PC-3 (cell line): Measurements from ENCODE around the gene MT1X.

Source experiments
- CTCF ChIP-seq: fragments of 300-600 bp; sonication (generic); conservative IDR thresholded peaks from 2 replicates; pipeline ENCODE4 v1.5.1; 2017; ENCODE audit warnings: antibody characterized with exemption, low read depth, mild to moderate bottlenecking, low read length
- EZH2 ChIP-seq: fragments of 300-600 bp; sonication (generic); IDR thresholded peaks from one replicate; pipeline ENCODE4 v1.6.1; 2017; ENCODE audit warnings: antibody characterized with exemption, mild to moderate bottlenecking, low read length; ENCODE audit not compliant: unreplicated experiment

GRCh38 chr16:56684926-56685590 lies 2.8 kb downstream of the MT1X start:
- no peak for TF ChIP-seq CTCF
- TF ChIP-seq EZH2, result no peak
